T follicular helper cell (primary cell): ENCODE results near the gene SLIT3.

Experiments
- DNase-seq: peaks from one replicate; pipeline ENCODE4 v3.0.0-alpha.2; 2020; ENCODE audit warnings: low read depth

The SLIT3 gene

DNA sequence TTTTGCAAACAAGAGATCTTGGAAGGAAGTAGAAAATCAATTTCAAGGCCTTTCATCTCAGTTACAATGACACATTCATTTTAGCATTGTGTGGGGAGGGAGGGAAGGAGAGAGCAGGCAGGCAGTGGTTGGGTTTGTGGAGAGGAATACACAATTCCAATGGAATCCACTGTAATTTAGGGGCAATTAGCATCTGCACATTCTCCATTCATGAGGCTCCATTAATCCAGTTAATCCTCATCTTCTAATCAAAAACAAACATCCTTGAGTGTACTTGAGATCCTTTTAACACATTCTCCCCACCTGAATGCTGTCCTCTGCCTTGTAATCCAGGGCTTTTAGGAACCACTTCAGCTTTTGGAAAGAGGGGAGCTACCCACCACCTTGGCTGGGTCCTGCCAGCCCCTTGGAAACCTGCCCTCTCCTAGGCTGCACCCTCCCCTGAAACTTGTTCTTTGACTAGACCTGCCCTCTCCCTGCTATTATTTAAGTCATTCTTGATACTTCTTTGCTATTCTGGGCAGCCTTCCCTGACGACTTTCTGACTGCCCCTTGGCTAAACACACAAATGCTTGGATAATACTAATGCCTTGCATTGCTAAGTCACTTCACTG, 271.2 kb downstream of the SLIT3 start:
- no peak for DNase-seq

GRCh38 chr5:169029037-169029436, 271.9 kb downstream of the SLIT3 start:
- DNase-seq: no peak

GRCh38 chr5:169027501-169028061, 273.4 kb downstream of the SLIT3 start:
- DNase-seq: no peak

- no peak for DNase-seq
These were observed 275.4 kb downstream of the SLIT3 start for GRCh38 chr5:169025491-169025890.

DNA sequence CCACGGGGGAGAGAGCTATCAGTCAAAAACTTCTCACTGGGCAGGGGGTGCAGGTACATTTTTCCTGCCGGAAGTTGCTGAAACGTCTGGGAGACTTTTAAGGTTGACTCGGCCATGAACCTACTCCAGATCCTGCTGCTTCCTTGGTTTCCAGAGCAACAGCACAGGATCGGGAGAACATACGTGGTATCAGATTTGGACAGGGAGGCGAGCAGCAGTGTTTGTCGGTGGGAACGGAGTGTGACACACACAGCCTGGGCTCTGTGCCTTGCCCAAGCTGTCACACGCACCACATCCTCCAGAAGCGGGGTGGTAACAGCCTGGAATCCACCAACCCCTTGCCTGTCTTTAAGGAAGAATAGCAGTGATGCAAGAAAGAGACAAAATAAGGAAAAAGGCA, 276.5 kb downstream of the SLIT3 start:
- no peak for DNase-seq

GRCh38 chr5:169022718-169023117, 278.2 kb downstream of the SLIT3 start:
- no peak for DNase-seq

DNA sequence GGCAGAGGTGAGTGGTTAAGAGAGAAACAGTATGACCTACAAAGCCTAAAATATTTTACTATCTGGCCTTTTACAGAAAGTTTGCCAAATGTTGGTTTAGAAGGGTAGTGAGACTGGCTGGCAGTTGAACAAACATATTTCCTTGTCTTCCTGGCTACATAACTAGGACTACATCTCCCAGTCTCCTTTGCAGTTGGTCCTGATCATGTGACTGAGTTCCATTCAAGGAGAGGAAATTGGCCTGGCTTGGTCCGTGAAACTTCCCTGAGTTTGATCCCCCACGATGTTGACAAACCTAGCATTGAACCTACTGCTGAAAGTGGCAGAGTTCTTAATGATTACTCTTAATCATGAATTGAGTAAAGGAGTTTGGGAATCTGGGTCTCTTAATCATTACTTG, 280.8 kb downstream of the SLIT3 start:
- DNase-seq: no peak

DNA sequence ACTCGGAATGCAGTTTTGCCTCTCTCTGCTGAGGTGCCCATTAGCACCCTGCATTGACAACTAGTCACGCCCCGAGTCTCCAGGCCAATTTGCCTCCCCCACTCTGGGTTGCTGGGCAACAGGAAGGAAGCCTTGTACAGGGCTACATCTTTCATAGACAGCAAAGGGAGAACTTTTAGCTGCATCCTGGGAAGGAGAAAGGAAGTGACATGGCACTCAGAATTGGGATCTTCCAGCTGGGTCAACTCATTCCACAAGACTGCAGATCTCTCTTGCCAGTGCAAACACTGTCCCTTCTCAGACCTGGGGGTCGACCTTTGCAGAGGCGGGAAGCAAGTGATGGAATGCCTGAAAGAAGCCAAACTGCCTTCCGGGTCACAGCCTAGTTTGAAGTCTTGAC, 282.0 kb downstream of the SLIT3 start:
- no peak for DNase-seq

DNA sequence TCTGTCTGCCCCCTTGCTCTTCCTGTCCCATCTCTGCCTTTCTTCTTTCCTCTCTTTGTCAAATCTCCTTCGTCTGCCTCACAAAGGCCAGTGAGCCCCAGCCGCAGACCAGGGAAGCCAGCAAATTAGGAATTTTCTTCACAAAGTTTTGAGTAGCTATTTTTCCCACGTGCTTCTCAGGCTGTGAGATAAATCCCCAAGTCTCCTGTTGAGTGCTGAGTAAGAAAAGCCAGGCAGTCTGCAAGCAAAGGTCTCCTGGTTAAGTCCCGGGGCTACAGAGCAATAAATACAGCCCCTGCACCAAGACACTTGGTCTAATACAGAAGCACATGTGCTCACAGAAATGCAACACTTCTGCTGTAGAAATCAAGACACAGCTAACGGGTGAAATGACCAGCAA, 284.9 kb downstream of the SLIT3 start:
- no peak for DNase-seq

DNA sequence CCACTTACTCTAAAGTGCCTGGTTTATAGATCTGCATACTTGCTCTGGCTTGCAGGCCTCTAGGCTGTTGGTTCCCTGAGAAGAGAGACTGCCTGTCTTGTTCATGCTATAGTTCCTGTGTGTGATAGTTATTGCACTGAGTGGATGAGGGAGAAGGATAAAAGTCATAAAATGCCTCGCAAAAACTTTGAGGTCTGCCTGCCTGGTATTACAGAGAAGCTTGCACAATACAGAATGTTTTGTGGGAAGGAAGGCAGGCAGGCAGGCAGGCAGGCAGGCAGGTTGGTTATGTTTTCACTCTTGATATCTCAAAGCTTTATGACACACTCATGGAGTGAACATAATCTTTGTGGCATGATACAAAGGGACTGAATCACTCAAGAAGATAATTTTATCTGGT, 287.1 kb downstream of the SLIT3 start:
- no peak for DNase-seq

DNA sequence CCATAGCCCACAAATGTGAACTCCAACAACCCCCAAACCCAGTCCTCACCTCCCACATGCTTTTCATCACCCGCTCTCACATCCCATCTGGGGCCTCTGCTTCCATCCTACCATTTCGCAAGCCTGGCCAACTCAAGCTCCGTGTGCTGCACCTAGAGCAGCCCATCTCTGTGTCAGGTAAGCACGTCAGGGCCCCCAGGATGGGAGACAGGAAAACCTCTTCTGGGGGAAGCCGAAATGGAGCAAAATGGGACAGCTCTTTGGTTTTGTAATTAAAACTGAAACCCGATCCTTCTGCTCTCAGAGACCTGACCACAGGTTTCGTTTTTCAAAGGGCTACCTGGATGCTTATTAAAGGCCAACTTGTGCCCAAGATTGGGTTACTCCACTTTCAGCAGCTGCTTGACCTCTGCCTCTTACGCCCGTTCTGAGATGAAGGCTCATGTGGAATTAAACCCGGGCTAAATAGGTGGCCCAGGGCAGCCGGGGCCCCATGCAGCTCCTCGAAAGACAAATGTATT, 287.7 kb downstream of the SLIT3 start:
- DNase-seq: no peak

GRCh38 chr5:169012450-169012849, 288.5 kb downstream of the SLIT3 start:
- DNase-seq: no peak

GRCh38 chr5:169011451-169011850, 289.5 kb downstream of the SLIT3 start:
- DNase-seq: no peak

GRCh38 chr5:169011009-169011408, 289.9 kb downstream of the SLIT3 start:
- no peak for DNase-seq

- DNase-seq: no peak
These were observed 291.8 kb downstream of the SLIT3 start for GRCh38 chr5:169009123-169009522.

- no peak for DNase-seq
These were observed 293.8 kb downstream of the SLIT3 start for GRCh38 chr5:169006842-169007790.

GRCh38 chr5:169004551-169004950, 296.4 kb downstream of the SLIT3 start:
- no peak for DNase-seq

DNA sequence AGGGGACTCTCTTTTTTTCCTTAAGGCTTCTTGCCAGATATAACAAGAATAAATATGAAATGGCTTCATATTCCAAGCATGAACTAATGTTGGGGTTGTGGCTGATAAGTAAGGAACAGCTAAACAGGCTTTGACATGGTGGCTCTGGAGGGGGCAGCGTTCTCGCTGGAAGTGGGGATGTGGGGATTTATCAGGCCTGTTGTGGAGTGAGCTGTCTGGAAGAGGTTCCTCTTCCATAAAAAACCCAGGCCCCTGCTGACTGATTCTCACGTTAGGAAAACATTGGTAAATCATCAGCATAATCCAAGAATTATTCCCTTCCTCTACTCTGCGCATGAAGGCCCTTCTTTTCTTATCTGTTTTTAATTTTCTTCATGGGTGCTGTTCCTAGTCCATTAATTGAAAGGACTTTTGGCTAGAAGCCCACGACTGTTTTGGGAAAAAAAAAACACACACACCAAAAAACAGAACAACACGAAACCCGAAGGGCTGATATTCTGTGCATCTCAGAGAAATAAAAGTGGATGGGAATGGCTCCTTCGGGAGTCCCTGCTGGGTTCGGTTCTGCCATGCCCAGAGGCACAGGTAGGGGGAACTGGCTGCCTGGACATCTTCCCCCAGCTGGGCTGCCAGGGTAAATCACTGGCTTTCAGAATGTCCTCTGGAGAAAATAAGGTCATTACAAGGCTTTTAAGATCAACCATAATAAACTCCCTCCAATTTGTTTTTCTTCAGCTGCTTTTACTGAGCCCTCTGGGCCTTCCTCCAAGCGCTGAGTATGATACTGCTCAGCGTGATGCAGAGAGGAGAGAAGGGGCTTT, 297.0 kb downstream of the SLIT3 start:
- no peak for DNase-seq

DNA sequence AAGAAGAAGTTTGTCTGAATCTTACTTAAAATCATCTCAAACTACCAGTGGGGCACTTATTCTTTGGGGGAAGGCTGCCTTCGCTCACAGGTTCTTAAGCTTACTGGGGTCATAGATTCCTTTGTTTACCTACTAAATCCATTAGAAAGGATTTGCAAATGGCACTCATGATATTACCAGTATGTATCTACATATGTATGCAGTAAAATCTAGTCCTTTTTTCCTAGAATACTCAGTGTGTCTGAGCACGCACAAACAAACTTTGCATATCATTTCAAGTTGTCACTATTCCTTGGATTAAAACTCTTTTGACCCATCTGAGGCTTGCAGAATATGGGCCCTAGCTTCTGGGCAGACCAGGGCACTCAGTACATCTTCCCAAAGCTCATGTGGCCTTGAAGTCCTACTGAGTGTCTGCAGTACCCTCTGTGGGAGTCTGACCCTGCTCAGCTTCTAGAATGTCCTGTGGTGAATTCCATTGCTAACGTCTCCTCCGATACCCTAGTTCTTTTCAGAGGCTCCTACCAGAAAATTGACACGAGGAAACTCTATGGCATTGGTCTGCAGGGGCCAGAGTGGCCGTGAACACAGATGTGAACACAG, 297.9 kb downstream of the SLIT3 start:
- DNase-seq: no peak

- no peak for DNase-seq
These were observed 299.5 kb downstream of the SLIT3 start for GRCh38 chr5:169001394-169001793.

GRCh38 chr5:168995024-168995423, 305.9 kb downstream of the SLIT3 start:
- DNase-seq: no peak

- no peak for DNase-seq
These were observed 308.3 kb downstream of the SLIT3 start for GRCh38 chr5:168992687-168993086.
